Fibroblast of lung (primary cell): ENCODE results near the gene ALS2. TPM values are rescaled to one million over a fixed set of nuclear protein-coding genes. Genes with fewer than 3 reads are reported as not detected.

Source experiments
- DNase-seq, 2 donors: peaks; one replicate each; pipeline versions ENCODE4 v3.0.0 to v3.0.0-alpha.2; 2010; ENCODE audit warnings: low read depth in 2 of 2
- H2AFZ ChIP-seq: 2 replicates; pipeline ENCODE4 v1.5.1; 2012; ENCODE audit warnings: low read length, control low read depth, inconsistent platforms
- H3K27ac ChIP-seq: 2 replicates; pipeline ENCODE4 v1.5.1; 2011; ENCODE audit warnings: low read length, control low read depth; ENCODE audit not compliant: insufficient read depth
- H3K27me3 ChIP-seq: 2 replicates; pipeline ENCODE4 v1.5.1; 2011; ENCODE audit warnings: mild to moderate bottlenecking, low read length; ENCODE audit not compliant: control insufficient read depth, insufficient read depth
- H3K36me3 ChIP-seq: 2 replicates; pipeline ENCODE4 v1.5.1; 2011; ENCODE audit warnings: low read length; ENCODE audit not compliant: control insufficient read depth, insufficient read depth
- H3K4me1 ChIP-seq: 2 replicates; pipeline ENCODE4 v1.5.1; 2011; ENCODE audit warnings: low read length; ENCODE audit not compliant: control insufficient read depth, insufficient read depth; ENCODE audit errors: extremely low read depth
- H3K4me2 ChIP-seq: 2 replicates; pipeline ENCODE4 v1.5.1; 2011; ENCODE audit warnings: low read length, control low read depth; ENCODE audit not compliant: insufficient read depth; ENCODE audit errors: extremely low read depth
- H3K4me3 ChIP-seq, 4 experiments: fragments of 200-600 bp in 1 of 4; sonication (generic) in 1 of 4; replicated peaks in 1 of 4; 2 replicates each; pipeline ENCODE4 v1.5.1; 2011 to 2016; ENCODE audit warnings: low read length in 4 of 4, low read depth in 3 of 4, mild to moderate bottlenecking in 3 of 4, control low read depth in 2 of 4, inconsistent platforms in 1 of 4, mixed read lengths in 1 of 4; ENCODE audit not compliant: insufficient read depth in 1 of 4; ENCODE audit errors: control extremely low read depth in 1 of 4
- H3K79me2 ChIP-seq: 2 replicates; pipeline ENCODE4 v1.5.1; 2012; ENCODE audit warnings: mild to moderate bottlenecking, low read length, inconsistent platforms; ENCODE audit not compliant: control insufficient read depth, insufficient read depth
- H3K9ac ChIP-seq: 2 replicates; pipeline ENCODE4 v1.5.1; 2011; ENCODE audit warnings: mild to moderate bottlenecking, low read length, control low read depth; ENCODE audit not compliant: insufficient read depth
- H3K9me3 ChIP-seq: 2 replicates; pipeline ENCODE4 v1.5.1; 2012; ENCODE audit warnings: low read depth, low read length; ENCODE audit not compliant: control insufficient read depth, insufficient read depth
- H4K20me1 ChIP-seq: 2 replicates; pipeline ENCODE4 v1.5.1; 2011; ENCODE audit warnings: low read length; ENCODE audit not compliant: control insufficient read depth, insufficient read depth; ENCODE audit errors: extremely low read depth
- CTCF ChIP-seq, 2 donors: IDR thresholded peaks in 1 of 2; conservative IDR thresholded peaks in 1 of 2; 1 replicate in 1 of 2; 2 replicates in 1 of 2; pipeline ENCODE4 v1.5.1; 2011 to 2012; ENCODE audit warnings: low read length in 2 of 2, control low read depth in 1 of 2, inconsistent platforms in 1 of 2, low read depth in 1 of 2, mild to moderate bottlenecking in 1 of 2
- EZH2 ChIP-seq: IDR thresholded peaks from 2 replicates; pipeline ENCODE4 v1.5.1; 2012; ENCODE audit warnings: low read length, control low read depth, mild to moderate bottlenecking; ENCODE audit errors: missing control alignments
- polyA plus RNA-seq, 2 donors: library from polyadenylated mRNA; depleted of rRNA in 1 of 2; stranded (reverse) in 1 of 2; unstranded in 1 of 2; fragments of >200 nt; gene quantifications; 2 replicates each; pipeline ENCODE4 v1.2.1, GENCODE V29; 2011 to 2012; ENCODE audit warnings: missing spikeins in 1 of 2
- total RNA-seq: library from RNA; depleted of rRNA; stranded (reverse); fragments of >200 nt; gene quantifications from 2 replicates; pipeline ENCODE4 v1.2.1, GENCODE V29; 2014

Gene ALS2
- total and polyA plus RNA-seq, 2 donors (not counting 1 experiment from before 2014, with no cell fraction given), result 21.8 to 30.9 TPM

GRCh38 chr2:201758873-201759272 lies 21.9 kb downstream of the ALS2 start:
- Histone ChIP-seq H2AFZ (no peak overlapping the region), H3K36me3 (peaks cover 12% of the 10 kb centered on the region), H3K27ac (no peak overlapping the region), H3K4me2 (no peak overlapping the region), H3K79me2 (no peaks in the 10 kb centered on the region), H3K9ac (no peak overlapping the region), H3K4me1 (no peaks in the 10 kb centered on the region), H3K9me3 (no peaks in the 10 kb centered on the region), H3K27me3 (no peaks in the 10 kb centered on the region), H4K20me1 (no peaks in the 10 kb centered on the region), H3K4me3 (no peak overlapping the region)
- TF ChIP-seq EZH2 (no peak), CTCF (conservative IDR thresholded peaks at IDR 0.05 in 1 of 2, IDR thresholded peaks at IDR 0.05 in 1 of 2; ENCODE audit: low read depth in 1 of 2, low read length in 2 of 2) (no peak)
- no peak for DNase-seq

GRCh38 chr2:201758234-201758633 lies 22.5 kb downstream of the ALS2 start:
- Histone ChIP-seq H4K20me1 (no peaks in the 10 kb centered on the region), H3K4me1 (no peaks in the 10 kb centered on the region), H3K27me3 (no peaks in the 10 kb centered on the region), H3K9me3 (no peaks in the 10 kb centered on the region), H3K4me2 (no peak overlapping the region), H3K9ac (no peak overlapping the region), H3K4me3 (no peak overlapping the region), H2AFZ (no peak overlapping the region), H3K36me3 (peaks cover 11% of the 10 kb centered on the region), H3K27ac (no peak overlapping the region), H3K79me2 (no peaks in the 10 kb centered on the region)
- no peak for DNase-seq
- TF ChIP-seq EZH2 (no peak), CTCF (conservative IDR thresholded peaks at IDR 0.05 in 1 of 2, IDR thresholded peaks at IDR 0.05 in 1 of 2; ENCODE audit: low read depth in 1 of 2, low read length in 2 of 2) (no peak)

GRCh38 chr2:201754717-201755415 lies 25.9 kb downstream of the ALS2 start:
- Histone ChIP-seq H3K4me2 (no peak overlapping the region), H2AFZ (no peak overlapping the region), H3K4me3 (no peak overlapping the region), H3K4me1 (no peaks in the 10 kb centered on the region), H3K36me3 (no peaks in the 10 kb centered on the region), H3K9ac (no peak overlapping the region), H3K27ac (no peak overlapping the region), H3K9me3 (no peaks in the 10 kb centered on the region), H3K27me3 (no peaks in the 10 kb centered on the region), H4K20me1 (no peaks in the 10 kb centered on the region), H3K79me2 (no peaks in the 10 kb centered on the region)
- no peak for TF ChIP-seq CTCF (conservative IDR thresholded peaks at IDR 0.05 in 1 of 2, IDR thresholded peaks at IDR 0.05 in 1 of 2; ENCODE audit: low read depth in 1 of 2, low read length in 2 of 2)
- no peak for TF ChIP-seq EZH2
- DNase-seq, result peak in 1 of 2 donors; percentile 17
